Activated B cell treated with CpG ODN at 0.5 μM for 24 hours (primary cell): ENCODE measurements around the gene SESN2. TPM values are rescaled to one million over a fixed set of nuclear protein-coding genes. Genes with fewer than 3 reads are reported as not detected.

Experiments used
- ATAC-seq: fragments of 200-7000 bp; cut with Tn5 transposase; one replicate; pipeline ENCODE4 v1.10.0; 2021; ENCODE audit warnings: low read depth, mild to moderate bottlenecking, moderate library complexity
- CTCF ChIA-PET: fragments of 350-600 bp; sonication (Branson Sonifier 250); formaldehyde crosslinking; loops from one replicate; lab custom pipeline; 2021; ENCODE audit warnings: antibody characterized with exemption; lab: Charles Lee
- POLR2A ChIA-PET: fragments of 350-600 bp; sonication (Branson Sonifier 250); formaldehyde crosslinking; loops from one replicate; lab custom pipeline; 2021; ENCODE audit warnings: antibody characterized with exemption; lab: Charles Lee
- DNase-seq: peaks from one replicate; pipeline ENCODE4 v3.0.0; 2022
- H3K27ac Mint-ChIP-seq: one replicate; pipeline ENCODE4 v1.8.0; 2020; ENCODE audit warnings: mixed read lengths
- H3K27me3 Mint-ChIP-seq: one replicate; pipeline ENCODE4 v1.8.0; 2021; ENCODE audit warnings: mixed read lengths
- H3K36me3 Mint-ChIP-seq: one replicate; pipeline ENCODE4 v1.8.0; 2021; ENCODE audit warnings: low read depth, mixed read lengths
- H3K4me1 Mint-ChIP-seq: one replicate; pipeline ENCODE4 v1.8.0; 2021; ENCODE audit warnings: mixed read lengths
- H3K4me3 Mint-ChIP-seq: one replicate; pipeline ENCODE4 v1.8.0; 2020; ENCODE audit warnings: mild to moderate bottlenecking, mixed read lengths
- H3K9me3 Mint-ChIP-seq: one replicate; pipeline ENCODE4 v1.8.0; 2020; ENCODE audit warnings: mixed read lengths
- intact Hi-C: fragments of 100-400 bp; cut with micrococcal nuclease; formaldehyde crosslinking; loops from one replicate; pipeline ENCODE4 v1.15.1; 2024
- total RNA-seq: library from RNA; stranded (reverse); gene quantifications from 2 replicates; pipeline ENCODE4 v1.2.3, GENCODE V29; 2022
- TF ChIP-seq, protein P1 (sequence below): fragments of 200-600 bp; IDR thresholded peaks from one replicate; pipeline ENCODE4 v1.8.0; 2022; ENCODE audit warnings: antibody characterized with exemption, mild to moderate bottlenecking

Gene SESN2
- total RNA-seq, 1 donor from 2014 or later = 19.8 TPM

DNA sequence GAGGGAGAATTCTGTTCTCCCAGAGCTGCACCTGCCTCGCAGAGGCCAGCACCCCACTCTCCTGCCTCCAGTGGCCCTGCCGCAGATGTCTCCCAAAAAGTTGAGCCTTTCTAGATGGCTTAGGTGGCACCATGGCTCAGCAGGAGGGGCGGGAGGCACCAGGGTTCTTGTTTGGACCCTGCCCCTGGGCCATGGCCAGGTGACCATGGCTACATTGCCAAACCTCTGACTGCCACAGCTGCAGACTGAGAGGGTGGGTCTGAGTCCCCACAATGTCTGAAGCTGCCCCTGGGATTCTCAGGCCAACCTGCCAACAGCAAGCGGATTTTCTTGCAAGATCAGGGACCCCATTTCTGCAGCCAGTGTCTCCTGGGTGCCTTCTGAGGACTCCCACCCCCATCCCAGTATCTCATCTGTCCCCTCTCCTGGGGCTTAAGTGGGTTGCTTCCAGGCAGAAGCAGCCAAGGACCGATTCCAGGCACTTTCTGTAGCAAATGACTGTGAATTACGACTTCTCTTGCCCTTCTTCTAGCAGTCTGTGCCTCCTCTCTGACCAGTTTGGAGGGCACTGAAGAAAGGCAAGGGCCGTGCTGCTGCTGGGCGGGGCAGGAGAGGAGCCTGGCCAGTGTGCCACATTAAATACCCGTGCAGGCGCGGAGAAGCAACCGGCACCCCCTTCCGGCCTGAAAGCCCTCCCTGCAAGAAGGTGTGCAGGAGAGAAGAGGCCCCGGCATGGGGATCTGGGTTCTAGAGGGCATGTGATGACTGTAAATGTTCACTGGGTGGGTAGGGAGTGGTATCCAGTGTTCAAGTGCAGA lies 22.5 kb downstream of the SESN2 start:
- DNase-seq (no peak), ATAC-seq (no peak)
- ChIA-PET POLR2A (no interaction called here), CTCF (no interaction called here)
- Mint-ChIP-seq H3K36me3 (peaks cover 49% of the 10 kb centered on the region), H3K4me3 (no peak overlapping the region), H3K27me3 (no peaks in the 10 kb centered on the region), H3K9me3 (no peaks in the 10 kb centered on the region), H3K27ac (no peak overlapping the region), H3K4me1 (no peaks in the 10 kb centered on the region)
- TF ChIP-seq, protein P1, sequence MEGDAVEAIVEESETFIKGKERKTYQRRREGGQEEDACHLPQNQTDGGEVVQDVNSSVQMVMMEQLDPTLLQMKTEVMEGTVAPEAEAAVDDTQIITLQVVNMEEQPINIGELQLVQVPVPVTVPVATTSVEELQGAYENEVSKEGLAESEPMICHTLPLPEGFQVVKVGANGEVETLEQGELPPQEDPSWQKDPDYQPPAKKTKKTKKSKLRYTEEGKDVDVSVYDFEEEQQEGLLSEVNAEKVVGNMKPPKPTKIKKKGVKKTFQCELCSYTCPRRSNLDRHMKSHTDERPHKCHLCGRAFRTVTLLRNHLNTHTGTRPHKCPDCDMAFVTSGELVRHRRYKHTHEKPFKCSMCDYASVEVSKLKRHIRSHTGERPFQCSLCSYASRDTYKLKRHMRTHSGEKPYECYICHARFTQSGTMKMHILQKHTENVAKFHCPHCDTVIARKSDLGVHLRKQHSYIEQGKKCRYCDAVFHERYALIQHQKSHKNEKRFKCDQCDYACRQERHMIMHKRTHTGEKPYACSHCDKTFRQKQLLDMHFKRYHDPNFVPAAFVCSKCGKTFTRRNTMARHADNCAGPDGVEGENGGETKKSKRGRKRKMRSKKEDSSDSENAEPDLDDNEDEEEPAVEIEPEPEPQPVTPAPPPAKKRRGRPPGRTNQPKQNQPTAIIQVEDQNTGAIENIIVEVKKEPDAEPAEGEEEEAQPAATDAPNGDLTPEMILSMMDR = no peak
- intact Hi-C loops = no loop called here

DNA sequence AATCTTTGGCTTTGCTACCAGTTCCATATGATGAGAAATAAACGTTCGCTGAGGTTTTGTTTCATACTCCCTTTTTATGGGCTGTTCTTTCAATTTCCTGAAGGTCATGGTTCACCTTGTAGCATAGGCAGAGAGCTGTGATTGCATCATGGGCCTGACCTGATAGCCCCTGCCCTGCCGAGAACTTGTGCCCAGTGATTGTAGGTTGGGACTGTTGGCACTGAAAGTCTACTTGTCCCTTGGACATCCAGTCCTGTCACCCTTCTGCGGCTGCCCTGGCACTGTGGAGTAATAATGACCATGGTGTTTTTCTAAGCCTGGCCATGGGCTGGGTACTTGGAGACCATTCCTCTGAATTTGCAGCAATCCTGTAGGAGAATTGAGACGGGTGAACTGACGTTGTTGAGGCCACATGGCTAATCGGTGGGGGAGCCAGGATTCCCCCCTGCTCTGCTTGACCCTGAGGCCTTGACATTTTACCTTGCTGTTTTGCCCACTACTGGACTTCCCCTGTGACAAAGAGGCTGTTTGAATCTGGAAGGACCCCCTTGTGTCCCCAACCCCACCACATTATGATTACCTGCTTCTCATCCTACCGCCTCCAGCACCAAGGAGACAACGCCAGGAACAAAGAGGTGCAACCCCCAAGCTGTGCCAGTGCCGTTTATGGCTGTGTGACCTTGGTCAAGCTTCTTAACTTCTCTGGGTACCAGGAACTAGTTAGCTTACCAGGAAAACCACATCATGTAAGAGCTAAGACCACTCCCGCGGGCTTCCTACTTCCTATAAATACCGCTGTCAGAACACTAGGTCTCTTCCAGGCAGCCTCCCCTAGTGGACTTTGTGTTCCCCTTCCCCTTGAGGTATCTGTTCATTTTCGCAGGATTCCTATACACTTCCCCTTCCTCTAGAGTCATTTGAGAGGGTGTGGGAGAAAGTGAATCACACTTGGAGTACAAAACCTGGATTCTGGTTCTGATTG lies 23.4 kb downstream of the SESN2 start:
- intact Hi-C loops = no loop called here

DNA sequence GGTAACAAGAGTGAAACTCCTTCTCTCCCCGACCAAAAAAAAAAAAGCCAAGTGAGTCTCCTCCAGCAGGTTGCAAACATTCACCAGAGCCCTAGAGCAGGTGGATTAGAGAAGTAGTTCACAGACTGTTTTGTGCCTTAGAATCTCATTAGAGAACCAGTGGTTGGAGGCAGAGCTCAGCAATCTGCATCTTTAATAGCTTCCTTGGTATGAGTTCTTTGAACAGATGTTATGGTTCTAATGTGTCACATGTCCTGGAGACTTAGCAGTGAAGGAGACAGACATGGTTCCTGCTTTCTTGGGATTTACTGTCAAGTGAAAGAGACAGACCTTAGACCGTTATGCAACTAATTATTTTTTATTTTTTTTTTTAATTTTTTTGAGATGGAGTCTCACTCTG lies 26.8 kb downstream of the SESN2 start:
- Mint-ChIP-seq H3K9me3 (no peaks in the 10 kb centered on the region), H3K27me3 (no peaks in the 10 kb centered on the region), H3K27ac (no peak overlapping the region), H3K36me3 (peaks cover 14% of the 10 kb centered on the region), H3K4me1 (no peaks in the 10 kb centered on the region), H3K4me3 (no peak overlapping the region)
- ChIA-PET CTCF (no interaction called here), POLR2A (no interaction called here)
- TF ChIP-seq, protein P1 = no peak
- no peak for ATAC-seq
- intact Hi-C loops = no loop called here
- no peak for DNase-seq

More for the DNA sequence above, 23.4 kb downstream of the SESN2 start:
- ChIA-PET CTCF (interaction anchor here (1.2 kb wide), 1 partner anchor 34 kb away, joined by 3 read pairs; no protein-coding TSS in a partner anchor), POLR2A (interaction anchor here (1.1 kb wide), 1 partner anchor 47 kb away, joined by 3 read pairs; the partner anchor contains the start of gene ATP5IF1)
- TF ChIP-seq, protein P1 = no peak
- Mint-ChIP-seq H3K27me3 (no peaks in the 10 kb centered on the region), H3K9me3 (no peaks in the 10 kb centered on the region), H3K27ac (no peak overlapping the region), H3K4me3 (no peak overlapping the region), H3K4me1 (no peaks in the 10 kb centered on the region), H3K36me3 (peaks cover 43% of the 10 kb centered on the region)
- no peak for ATAC-seq
- DNase-seq = no peak

DNA sequence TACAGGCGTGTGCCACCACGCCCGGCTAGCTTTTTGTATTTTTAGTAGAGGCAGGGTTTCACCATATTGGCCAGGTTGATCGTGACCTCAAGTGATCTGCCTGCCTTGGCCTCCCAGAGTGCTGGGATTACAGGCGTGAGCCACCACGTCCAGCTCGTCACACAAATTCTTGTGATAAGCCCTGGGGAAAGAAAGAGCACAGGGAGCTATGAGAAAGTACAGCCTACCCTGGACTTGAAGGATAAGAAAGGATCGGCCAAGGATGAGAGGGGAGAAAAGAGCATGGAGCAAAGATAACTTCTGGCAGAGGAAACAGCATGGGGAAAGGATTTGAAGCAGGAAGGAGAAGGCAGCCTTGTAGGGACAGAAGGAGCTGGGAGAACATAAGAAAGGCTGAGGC lies 29.2 kb downstream of the SESN2 start:
- no peak overlapping the region for H3K4me3 Mint-ChIP-seq

More for the DNA sequence above, 29.2 kb downstream of the SESN2 start:
- Mint-ChIP-seq H3K9me3 (no peaks in the 10 kb centered on the region), H3K4me1 (no peaks in the 10 kb centered on the region), H3K27me3 (no peaks in the 10 kb centered on the region), H3K27ac (no peak overlapping the region), H3K36me3 (no peaks in the 10 kb centered on the region)
- POLR2A ChIA-PET = no interaction called here
- ATAC-seq (no peak), DNase-seq (no peak)
- CTCF ChIA-PET = no interaction called here
- TF ChIP-seq, protein P1 = no peak
- intact Hi-C loops = no loop called here
